K562 (cell line): ENCODE measurements around the gene KIF20B.

ENCODE experiments used
- CTCF ChIP-seq, 3 experiments: IDR thresholded peaks in 2 of 3; conservative IDR thresholded peaks in 1 of 3; 2 replicates each; pipeline ENCODE4 v1.5.1; 2011 to 2012; ENCODE audit warnings: low read length in 3 of 3, mild to moderate bottlenecking in 3 of 3, control low read depth in 2 of 3, improper control_type of control experiment in 1 of 3, inconsistent platforms in 1 of 3, low read depth in 1 of 3, mixed read lengths in 1 of 3, moderate library complexity in 1 of 3; ENCODE audit not compliant: insufficient read depth in 2 of 3
- EP300 ChIP-seq: IDR thresholded peaks from 2 replicates; pipeline ENCODE4 v1.6.1; 2012; ENCODE audit warnings: low read length, improper control_type of control experiment
- JUND ChIP-seq, 2 experiments: IDR thresholded peaks; 2 replicates in 1 of 2; 3 replicates in 1 of 2; pipeline ENCODE4 v1.6.1; 2011; ENCODE audit warnings: borderline replicate concordance in 2 of 2, low read depth in 2 of 2, low read length in 2 of 2, improper control_type of control experiment in 1 of 2, missing biosample characterization in 1 of 2, missing genetic modification characterization in 1 of 2, missing genetic modification reagents in 1 of 2
- PHF20 ChIP-seq: fragments of 450-650 bp; IDR thresholded peaks from 2 replicates; pipeline ENCODE4 v1.6.1; 2018; ENCODE audit not compliant: partially characterized antibody
- POLR2A ChIP-seq: fragments of 450-650 bp; conservative IDR thresholded peaks from 2 replicates; pipeline ENCODE4 v1.6.1; 2016
- RCOR1 ChIP-seq, 2 experiments: IDR thresholded peaks; 2 replicates each; pipeline ENCODE4 v1.6.1; 2012; ENCODE audit warnings: low read depth in 2 of 2, low read length in 2 of 2, borderline replicate concordance in 1 of 2, improper control_type of control experiment in 1 of 2
- SIRT6 ChIP-seq: IDR thresholded peaks from one replicate; pipeline ENCODE4 v1.6.1; 2012; ENCODE audit warnings: low read depth, mild to moderate bottlenecking, control low read depth, inconsistent platforms, low read length, moderate library complexity
- SMARCC2 ChIP-seq: fragments of 450-650 bp; IDR thresholded peaks from 2 replicates; pipeline ENCODE4 v1.6.1; 2017; ENCODE audit warnings: antibody characterized with exemption, moderate library complexity, mild to moderate bottlenecking, low read depth
- SRSF9 ChIP-seq: fragments of 200-400 bp; formaldehyde crosslinking; IDR thresholded peaks from 2 replicates; pipeline ENCODE4 v1.6.1; 2017; ENCODE audit warnings: low read depth, low read length, borderline replicate concordance

- TF ChIP-seq PHF20 (no peak), RCOR1 (IDR thresholded peaks at IDR 0.05; ENCODE audit: borderline replicate concordance in 1 of 2, low read depth in 2 of 2, low read length in 2 of 2) (no peak), SRSF9 (no peak), EP300 (no peak), SIRT6 (no peak), CTCF (IDR thresholded peaks at IDR 0.05 in 2 of 3, conservative IDR thresholded peaks at IDR 0.05 in 1 of 3; ENCODE audit: insufficient read depth in 2 of 3, low read depth in 1 of 3, low read length in 3 of 3) (no peak), JUND (IDR thresholded peaks at IDR 0.05; ENCODE audit: borderline replicate concordance, low read depth, low read length) (no peak), JUND (tag; IDR thresholded peaks at IDR 0.05; ENCODE audit: borderline replicate concordance, low read depth, low read length) (no peak), SMARCC2 (no peak), POLR2A (no peak)
Observed at GRCh38 chr10:89695307-89695706, 6.1 kb upstream of the KIF20B start.
